ENCODE results near the gene MTTP.

DNA sequence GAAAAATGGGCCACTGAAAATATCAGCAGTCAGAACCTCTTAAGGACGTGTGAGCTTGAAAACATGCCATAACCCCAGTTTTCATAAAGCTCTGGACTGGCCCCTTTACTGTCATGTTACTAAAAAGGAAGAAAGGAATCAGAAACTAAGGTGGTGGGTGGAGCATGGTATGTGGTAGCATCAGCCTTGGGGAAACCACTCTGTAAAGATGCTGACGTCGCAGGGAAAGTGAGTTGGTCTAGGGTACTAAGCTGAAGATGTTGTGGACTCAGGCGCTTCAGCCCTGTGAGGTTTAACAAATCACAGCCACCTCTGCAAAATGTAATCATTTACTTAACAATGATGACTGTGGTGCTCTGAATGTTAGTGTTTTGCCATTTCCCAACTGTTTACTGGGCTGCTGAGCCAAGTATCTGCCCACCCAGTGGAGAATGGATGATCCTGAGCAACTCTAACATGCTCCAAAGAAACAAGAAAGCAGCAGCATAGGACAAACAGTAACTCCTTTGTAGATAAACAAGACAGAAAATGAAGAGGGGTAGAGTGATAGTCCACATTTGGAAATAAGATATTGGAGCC lies 49.6 kb downstream of the MTTP start:
- TF ChIP-seq, protein P1, sequence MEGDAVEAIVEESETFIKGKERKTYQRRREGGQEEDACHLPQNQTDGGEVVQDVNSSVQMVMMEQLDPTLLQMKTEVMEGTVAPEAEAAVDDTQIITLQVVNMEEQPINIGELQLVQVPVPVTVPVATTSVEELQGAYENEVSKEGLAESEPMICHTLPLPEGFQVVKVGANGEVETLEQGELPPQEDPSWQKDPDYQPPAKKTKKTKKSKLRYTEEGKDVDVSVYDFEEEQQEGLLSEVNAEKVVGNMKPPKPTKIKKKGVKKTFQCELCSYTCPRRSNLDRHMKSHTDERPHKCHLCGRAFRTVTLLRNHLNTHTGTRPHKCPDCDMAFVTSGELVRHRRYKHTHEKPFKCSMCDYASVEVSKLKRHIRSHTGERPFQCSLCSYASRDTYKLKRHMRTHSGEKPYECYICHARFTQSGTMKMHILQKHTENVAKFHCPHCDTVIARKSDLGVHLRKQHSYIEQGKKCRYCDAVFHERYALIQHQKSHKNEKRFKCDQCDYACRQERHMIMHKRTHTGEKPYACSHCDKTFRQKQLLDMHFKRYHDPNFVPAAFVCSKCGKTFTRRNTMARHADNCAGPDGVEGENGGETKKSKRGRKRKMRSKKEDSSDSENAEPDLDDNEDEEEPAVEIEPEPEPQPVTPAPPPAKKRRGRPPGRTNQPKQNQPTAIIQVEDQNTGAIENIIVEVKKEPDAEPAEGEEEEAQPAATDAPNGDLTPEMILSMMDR (IDR thresholded peaks at IDR 0.05; ENCODE audit: low read depth, low read length, missing input control), result no peak
- TF ChIP-seq JUND (IDR thresholded peaks at IDR 0.05) (no peak), GABPA (IDR thresholded peaks at IDR 0.05 in 1 of 2, conservative IDR thresholded peaks at IDR 0.05 in 1 of 2) (no peak), TAF1 (conservative IDR thresholded peaks at IDR 0.05) (no peak), HNF4A (conservative IDR thresholded peaks at IDR 0.05) (no peak)
- TF ChIP-seq, protein P2, sequence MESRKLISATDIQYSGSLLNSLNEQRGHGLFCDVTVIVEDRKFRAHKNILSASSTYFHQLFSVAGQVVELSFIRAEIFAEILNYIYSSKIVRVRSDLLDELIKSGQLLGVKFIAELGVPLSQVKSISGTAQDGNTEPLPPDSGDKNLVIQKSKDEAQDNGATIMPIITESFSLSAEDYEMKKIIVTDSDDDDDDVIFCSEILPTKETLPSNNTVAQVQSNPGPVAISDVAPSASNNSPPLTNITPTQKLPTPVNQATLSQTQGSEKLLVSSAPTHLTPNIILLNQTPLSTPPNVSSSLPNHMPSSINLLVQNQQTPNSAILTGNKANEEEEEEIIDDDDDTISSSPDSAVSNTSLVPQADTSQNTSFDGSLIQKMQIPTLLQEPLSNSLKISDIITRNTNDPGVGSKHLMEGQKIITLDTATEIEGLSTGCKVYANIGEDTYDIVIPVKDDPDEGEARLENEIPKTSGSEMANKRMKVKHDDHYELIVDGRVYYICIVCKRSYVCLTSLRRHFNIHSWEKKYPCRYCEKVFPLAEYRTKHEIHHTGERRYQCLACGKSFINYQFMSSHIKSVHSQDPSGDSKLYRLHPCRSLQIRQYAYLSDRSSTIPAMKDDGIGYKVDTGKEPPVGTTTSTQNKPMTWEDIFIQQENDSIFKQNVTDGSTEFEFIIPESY (IDR thresholded peaks at IDR 0.05), result no peak
- TF ChIP-seq, protein P3, sequence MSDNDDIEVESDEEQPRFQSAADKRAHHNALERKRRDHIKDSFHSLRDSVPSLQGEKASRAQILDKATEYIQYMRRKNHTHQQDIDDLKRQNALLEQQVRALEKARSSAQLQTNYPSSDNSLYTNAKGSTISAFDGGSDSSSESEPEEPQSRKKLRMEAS (IDR thresholded peaks at IDR 0.05), result no peak

Data from liver (tissue), 3 donors.